Left forelimb (tissue), 1 donor: ENCODE results near the gene VSTM2B.
A peak's percentile ranks its signal among the peaks of the same experiment; 100 is the strongest.

Experiments used
- DNase-seq: peaks from one replicate; pipeline ENCODE4 v3.0.0-alpha.2; 2018; ENCODE audit warnings: low spot score

VSTM2B gene

DNA sequence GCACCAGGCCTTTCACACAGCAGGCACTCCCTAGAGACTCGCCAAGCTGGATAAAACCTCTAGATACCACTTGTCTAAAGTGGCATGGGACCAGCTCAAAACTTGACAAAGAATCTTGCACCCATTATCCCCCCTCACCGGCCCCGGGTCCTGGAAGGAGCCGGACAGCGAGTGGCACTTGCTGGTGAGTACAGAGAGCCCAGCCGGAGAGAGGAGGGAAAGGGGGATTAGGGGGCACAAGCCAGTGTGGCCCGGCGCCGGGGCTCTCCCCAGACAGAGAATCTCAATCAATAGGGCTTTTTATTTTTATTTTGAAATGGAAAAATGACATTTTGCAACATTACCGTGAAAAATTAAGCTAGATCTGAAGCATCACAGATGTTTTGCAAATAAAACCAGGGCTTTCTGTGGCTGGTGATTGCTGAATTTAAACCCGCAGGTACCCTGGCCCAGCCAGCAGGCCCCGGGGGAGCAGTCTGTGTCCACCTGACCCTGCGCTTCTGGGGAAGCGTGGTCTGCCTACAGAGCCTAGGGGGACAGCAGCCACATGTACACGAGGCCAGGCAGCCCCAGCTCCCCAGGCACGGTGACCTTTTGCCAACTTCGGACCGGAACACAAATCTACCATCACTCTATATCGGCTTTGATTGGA, 10.0 kb upstream of the VSTM2B start:
- no peak for DNase-seq

DNA sequence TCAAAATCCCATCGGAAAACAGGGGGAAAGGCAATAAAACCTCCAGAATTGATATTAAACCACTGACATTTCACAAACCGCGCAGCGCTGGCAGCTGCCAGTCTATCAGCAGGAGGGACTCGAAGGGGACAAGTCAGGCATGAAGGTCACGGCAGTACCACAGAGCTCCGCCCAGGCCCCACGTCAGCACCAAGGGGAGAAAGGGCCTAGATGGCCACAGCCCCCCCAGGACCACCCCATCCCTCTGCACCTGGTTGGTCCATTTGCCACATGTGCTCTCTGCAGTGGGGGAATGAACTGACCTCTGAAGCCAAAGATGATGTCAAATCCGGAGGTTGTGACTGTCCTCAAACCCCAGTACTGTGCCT, 9.5 kb upstream of the VSTM2B start:
- no peak for DNase-seq

DNA sequence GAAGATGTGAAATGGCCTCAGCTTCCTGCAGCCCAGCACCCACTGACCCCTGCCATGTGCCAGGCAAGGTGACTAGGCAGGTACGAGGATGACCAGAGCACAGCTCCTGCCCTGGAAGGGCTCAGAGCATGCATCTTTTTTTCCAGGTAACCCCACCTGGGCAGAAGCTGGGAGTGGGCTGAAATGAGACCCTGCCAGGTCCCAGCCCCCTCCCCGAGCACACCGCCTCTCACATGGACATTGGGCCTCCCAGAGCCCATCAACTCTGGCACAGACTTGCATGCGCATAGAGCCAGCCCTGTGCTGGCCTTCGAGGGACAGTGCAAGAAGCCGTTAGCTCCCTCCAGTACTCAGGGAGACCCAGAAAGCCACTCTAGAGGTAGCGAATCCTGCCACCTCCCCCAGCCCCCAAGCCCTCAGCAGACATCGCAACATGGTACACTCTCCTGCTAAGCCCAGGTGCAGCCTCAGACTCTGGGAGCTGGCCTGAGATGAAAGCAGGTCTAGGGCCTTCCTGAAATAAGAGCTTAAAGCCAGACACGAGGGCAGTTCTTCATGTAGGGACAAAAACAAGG, 8.9 kb upstream of the VSTM2B start:
- DNase-seq = no peak

DNA sequence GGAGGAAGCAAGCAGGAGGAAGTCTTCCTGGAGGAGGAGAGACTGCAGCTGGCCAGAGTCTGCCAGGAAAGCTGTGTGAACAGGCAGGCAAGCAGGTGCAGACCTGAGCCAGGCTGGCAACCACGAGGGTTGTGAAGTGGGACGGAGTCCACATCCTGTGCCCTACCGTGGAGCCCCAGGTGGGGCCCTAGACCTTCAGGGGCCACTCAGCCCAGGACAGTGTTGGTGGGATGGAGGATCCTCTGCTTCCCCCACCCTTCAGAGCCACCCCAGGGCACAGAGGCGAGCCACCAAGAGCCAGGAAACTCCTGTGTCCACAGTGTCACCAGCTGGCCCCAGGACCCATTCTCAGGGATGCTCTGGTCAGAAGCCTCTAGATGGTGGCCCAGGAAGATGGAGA, 8.4 kb upstream of the VSTM2B start:
- no peak for DNase-seq

DNA sequence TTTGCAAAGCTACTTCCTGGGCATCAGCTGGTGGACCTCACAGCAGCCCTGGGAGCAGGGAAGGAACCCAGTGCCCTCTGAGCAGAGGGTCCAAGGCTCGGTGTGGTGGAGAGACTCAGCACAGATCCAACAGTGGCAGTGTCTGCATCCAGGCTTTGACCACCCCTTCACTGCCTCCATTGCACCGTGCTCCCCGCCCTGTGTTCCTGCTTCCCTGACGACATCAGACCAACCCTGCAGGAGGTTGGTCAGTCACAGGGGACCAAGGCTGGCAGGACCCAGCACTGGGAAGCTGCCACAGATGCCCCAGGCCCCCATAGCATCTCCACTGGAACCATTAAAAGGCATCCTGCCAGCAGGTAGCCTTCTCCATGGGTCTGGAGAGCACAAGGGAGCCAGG, 7.8 kb upstream of the VSTM2B start:
- no peak for DNase-seq

DNA sequence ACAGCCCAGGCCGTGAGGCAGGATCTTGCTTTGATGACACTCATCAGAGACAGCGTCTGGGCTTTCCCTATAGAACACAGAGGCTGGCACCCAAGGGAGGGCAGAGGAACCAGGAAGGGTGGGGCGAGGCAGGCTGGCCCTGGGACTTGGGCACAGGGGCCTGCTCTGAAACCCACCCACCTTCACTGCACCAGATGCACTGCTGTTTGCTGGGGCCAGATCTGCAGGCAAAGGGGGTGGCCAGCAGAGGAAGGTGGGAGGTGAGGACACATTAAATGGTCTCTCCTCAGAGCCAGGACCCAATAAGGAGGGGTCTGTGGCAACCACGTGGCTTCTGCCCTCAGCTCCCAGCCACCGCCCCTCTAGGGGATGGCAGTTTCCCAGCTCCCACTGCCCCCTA, 6.6 kb upstream of the VSTM2B start:
- DNase-seq = no peak

DNA sequence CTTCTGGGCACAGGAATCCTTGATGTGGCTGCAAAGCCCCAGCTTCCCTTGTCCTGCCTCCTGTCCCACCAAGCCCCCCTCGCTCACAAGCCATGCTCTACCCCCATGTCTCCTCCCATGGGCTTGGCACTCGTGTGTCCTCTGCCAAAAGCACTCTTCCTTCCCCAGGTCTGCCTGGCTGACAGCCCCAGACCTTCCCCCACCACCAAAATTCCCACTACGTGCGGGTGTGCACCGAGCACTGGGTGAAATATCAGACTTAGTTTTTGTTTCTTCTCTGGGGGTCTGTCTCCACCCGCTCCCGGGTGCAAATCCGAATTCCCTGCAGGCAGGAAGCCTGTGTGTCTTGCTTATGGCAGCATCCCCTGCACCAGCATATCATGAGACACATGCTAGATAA, 5.9 kb upstream of the VSTM2B start:
- no peak for DNase-seq

DNA sequence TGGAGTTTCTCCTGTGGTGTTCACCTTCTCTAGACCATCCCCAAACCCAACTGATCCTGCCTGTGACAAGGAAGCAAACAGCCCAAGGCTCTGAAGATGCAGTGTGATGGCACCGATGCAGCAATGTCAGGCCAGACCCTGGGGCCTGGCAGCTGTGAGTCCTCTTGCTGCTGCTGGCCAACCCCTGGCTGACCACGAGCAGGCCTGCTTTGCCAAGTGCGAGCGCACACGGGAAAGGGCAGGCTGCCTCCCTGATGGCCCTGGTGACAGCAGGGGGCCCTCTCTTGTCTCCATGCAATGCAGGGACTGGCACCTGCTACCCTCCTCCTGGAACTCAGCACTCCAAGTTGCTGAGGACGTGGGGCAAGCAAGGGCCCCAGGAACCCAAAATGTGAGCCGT, 5.4 kb upstream of the VSTM2B start:
- DNase-seq = no peak

DNA sequence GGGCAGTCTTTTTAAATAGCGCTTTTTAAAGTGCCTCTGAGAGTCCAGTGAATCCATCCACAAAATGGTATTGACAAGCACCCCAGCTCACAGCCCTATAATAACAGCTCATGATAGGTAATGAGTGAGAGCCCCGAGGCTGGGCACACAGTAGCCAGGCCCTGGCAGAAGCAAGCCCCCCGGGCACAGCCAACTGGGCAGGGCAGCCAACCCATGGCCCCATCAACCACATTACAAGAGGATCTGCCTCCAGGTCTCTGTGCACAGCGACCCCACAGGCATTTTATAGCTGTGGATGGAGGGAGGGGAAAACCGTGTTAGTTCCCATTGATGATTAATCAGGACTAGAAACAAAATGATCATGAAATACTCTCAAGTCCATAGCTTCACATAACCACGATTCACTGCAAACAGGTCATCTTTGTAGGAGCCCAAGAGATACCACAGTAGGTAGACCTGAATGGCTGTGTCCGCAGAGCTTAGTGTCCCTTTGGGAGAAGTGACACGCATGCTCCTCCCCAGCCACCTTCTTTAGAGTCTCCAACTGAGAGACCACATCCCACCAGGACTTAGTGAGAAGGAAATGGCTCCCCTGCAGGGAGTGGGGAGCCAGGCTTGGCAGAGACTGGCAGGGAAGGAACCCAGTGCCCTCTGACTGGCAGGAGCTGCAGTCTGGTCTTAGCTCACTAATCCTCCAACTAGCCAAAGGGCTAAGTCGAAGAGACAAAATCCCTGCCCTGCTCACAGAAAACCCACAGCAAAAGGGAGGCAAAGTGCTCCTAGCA, 4.3 kb upstream of the VSTM2B start:
- DNase-seq = no peak

DNA sequence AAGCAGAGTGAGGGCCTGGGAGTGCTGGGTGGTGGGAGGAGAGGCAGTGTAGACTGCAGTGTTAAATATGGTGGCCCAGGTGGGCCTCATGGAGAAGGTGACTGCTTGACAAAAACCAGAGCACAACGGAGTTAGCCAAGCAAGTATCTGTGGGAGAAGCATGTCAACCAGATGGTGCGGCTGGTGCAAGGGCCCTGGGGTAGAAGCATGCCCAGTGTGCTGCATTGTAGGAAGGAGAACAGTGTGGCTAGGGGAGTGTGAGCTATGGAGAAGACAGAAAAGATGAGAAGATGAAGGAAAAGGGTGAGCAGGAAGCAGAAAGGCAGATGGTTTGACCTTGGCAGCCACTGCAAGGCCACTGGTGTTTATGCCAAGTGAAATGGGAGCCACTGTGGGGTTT, 2.2 kb upstream of the VSTM2B start:
- no peak for DNase-seq

DNA sequence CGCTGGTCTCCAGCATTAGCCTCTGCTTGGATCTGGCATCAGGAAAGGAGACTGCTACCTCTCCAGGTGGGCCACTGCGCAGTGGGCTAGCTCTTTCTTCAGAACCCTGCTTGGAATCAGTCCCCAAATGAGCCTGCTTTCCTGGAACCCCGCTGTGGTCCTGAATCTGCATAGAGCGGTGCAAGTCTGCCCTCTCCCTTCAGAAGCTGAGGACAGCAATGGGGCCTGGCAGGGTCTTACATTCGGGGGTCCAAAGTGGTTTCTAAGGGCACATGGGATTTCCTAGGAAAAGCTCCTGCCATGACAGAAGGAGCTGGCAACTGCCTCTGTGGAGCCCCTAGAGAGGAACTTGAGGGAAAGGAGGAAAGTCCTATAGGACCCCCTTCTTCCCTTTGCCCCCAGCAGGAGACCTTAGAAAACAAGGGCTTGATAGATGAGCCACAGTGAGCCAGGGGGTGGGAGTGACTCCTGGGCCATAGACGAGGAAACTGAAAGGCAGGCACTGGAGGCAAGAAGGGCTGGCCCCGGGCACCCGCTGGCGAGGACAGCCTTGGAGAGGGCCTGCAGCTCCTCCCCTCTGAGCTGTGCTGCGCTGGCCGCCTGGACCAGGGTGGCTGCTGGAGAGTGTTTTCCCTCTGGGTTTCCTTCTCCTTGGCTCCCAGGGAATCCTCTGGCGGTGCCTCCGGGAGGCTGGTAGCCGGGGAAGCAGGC, 1.4 kb upstream of the VSTM2B start:
- DNase-seq = no peak

DNA sequence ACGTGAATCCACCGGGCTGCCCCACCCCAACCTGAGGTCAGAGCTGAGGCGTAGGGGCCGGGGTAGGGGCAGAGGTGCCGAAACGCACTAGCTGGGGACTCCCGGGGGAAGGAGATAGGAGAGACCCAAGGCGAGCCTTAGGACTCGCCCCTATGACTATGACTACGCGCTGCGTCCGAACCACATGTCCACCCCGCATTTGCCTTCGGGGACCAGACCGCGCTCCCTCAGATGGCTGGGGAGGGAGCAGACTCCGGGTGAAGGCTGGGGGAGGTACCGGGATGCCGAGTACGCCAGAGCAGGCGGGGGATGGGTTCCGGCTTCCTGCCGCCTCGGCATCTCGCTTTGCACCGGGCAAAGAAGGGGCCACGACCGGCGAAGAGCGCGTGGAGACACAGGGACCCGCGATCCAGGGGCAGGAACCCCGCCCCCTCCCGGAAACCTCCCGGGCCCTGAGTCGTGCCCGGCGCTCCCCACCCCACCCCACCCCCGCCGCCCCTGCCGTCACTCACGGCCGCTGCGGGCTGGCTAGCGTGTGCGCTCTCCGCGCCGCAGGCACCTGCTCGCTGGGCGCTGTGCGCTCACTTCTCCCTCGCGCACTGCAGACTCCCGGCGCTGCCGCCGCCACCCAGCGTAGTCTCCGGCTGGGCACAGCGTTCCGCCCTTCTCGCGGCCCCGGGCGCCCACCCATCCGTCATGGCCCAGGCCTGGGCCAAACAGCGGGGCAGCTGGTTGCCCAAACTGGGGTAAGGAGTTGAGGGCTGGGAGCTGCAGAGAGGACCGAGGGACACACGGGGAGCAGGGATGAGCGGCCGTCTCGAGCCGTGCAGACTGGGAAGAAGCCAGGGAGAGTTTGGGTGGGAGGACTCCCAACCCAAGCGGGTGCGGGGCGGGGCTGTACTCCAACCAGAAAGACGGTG, 622 bp upstream of the VSTM2B start:
- no peak for DNase-seq

DNA sequence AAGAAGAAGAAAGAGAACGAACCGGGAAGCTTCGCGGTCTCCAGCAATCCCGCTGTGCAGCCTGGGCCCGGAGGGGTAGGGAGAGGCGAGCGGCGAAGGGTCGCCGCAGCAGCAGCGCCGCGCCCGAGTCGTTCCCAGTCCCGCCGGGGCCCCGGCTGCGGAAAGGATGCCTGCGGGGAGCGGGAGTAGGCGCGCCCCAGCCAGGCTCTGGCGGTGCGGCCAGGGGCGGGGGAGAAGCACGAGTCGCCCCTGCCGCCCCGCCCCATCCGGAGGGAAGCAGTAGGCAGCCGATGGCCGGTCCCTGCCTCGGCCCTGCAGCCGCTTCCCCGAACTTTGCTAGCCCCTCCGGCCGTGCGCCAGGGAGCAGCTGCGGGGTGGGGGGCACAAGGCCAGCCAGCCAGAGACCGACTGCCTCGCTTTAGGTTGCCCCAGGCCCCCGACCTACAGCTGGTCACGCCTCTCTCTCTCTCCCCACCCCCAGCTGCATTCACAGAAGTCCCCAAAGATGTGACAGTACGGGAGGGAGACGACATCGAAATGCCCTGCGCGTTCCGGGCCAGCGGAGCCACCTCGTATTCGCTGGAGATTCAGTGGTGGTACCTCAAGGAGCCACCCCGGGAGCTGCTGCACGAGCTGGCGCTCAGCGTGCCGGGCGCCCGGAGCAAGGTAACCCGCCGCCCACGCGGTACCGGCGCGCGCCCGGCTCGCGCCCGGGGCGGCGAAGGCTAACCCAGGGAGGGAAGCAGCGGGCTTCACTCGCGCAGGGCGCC, 1.1 kb downstream of the VSTM2B start:
- DNase-seq = no peak

DNA sequence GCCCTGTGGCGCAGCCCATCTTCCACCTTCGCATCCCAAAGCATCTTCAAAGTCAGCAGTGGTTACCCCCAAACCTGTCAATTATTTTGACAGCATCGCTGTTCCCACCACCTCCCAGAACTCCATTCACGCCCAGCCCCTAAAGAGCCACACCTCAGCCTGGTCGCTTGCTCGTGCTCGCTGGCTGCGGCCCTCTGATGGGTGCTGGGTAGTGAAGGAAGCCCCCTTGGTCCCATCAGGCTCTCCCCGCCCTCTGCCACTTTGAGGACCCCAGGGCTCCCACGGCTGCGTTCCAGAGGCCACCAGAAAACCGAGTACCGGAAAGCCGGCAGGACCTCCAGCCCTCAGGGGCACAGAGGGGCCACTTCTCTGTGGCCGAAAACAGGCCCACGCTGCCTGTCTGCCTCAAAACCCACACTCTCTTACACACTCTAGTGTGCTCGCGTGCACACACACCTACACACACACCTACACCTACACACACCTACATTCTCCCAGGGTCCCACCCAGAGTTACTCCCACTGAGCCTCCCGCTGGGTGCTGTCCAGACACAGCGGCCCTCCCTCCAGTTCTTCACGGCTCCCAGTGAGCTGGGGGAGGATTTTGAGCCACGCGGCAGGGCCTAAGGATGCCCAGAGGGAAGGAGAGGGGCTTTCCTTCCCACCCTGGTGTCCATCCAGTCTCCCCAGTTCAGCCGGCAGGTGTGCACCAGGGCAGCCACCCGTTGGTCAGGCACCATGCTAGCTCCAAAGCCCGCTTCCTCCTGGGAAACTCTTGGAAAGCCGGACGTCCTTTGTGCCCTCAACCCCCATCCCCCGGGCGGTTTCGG, 1.9 kb downstream of the VSTM2B start:
- no peak for DNase-seq

DNA sequence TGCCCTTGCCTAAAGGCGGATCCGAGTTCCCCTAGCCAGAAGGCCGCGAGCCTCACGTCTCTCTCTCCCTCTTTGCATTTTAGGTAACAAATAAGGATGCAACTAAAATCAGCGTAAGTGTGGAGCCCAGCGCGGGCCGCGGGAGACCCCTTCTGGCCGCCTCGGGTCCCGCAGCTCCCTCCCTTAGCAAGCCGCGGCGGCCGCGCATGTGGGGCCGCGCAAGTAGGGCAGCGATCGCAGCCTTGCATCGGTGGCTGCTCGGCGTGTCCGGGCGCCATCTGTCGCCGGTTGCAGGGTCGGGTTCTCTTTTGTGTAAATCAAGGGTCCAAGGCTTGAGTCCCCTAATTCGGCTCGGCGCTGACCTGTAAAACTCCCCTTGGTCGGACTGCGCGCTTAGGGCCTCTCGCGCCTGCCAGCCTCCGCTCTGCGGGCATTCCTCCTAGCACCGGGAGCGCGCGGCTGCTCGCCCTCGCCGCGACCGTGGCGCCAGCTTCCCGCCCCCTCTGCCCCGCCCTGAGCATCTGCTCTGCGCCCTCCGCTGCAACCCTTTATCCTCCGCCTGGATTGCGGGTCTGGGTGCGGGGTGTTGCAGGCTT, 2.7 kb downstream of the VSTM2B start:
- peak; percentile 91 for DNase-seq

DNA sequence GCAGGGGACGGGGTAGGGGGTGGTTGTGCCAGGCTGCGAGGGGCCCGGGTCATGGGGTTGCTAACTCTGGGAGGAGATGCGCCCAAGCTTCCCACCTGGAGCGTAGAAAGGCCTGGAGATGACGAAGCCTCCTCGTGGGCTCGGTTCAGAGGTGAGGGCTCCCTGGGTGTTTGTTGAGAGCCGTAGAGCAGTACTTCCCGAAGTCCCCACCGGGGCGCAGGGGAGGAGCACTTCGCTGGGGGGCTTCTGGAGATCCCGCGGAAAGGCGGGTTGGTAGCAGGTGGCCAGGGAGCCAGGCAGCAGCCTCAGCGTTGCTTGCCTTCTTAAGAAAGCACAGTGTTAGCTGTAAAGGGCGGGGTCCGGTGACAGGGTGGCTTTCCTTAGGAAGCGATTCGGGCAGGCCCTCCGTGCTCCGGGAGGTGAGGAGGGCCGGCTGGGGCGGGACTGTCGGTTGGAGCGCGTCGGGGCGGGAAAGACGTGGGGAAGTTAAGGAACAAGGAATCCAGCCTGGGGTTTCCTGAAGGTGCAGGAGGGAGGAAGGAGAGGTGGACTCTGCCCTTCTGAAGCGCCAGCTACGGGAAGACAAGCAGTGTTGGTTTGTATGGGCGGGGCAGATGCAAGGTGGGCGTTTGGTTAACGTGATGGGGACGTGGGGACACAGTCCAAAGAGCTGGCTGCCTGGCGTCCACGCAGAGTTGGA, 3.3 kb downstream of the VSTM2B start:
- no peak for DNase-seq

DNA sequence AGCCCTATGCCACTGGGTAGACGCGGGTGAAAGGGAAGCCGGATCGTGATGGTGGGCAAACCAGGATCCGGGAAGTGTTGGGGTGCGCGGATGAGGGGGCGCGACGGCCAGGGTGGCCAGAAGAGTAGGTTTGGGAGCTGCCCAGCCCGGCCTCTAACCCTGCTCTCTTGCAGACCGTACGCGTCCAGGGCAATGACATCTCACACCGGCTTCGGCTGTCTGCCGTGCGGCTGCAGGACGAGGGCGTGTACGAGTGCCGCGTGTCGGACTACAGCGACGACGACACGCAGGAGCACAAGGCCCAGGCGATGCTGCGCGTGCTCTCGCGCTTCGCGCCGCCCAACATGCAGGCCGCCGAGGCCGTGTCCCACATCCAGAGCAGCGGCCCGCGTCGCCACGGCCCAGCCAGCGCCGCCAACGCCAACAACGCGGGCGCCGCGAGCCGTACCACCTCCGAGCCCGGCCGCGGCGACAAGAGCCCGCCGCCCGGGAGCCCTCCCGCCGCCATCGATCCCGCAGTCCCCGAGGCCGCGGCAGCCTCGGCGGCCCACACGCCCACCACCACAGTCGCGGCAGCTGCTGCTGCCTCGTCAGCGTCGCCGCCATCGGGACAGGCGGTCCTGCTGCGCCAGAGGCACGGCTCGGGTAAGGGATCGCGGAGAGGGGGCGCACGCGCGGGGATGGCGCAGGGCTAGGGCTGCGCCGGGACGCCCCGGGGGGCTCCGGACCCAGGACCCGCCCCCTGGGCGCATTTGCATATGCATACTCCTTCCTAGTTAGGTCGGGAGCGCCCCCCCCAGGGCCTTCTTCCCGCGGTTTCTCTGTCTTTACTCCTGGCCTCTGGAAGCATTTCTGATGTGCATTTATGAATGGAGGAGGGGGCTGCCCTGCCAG, 4.1 kb downstream of the VSTM2B start:
- no peak for DNase-seq
